ENCODE data around the gene WDR59.

- TF ChIP-seq CTCF (IDR thresholded peaks at IDR 0.05): no peak
- TF ChIP-seq CEBPB (IDR thresholded peaks at IDR 0.05): no peak
- TF ChIP-seq MAX (IDR thresholded peaks at IDR 0.05): no peak
- no peak for TF ChIP-seq REST (IDR thresholded peaks at IDR 0.05)
- no peak for TF ChIP-seq POLR2A (IDR thresholded peaks at IDR 0.05; ENCODE audit: low read length)
- no peak for TF ChIP-seq KDM1A (IDR thresholded peaks at IDR 0.05; ENCODE audit: low read depth)
- TF ChIP-seq SMC3 (IDR thresholded peaks at IDR 0.05): no peak
These were observed 154.3 kb downstream of the WDR59 start for GRCh38 chr16:74830648-74831047.
